H9 (cell line): ENCODE measurements around the gene AQP3. TPM values are rescaled to one million over a fixed set of nuclear protein-coding genes. Genes with fewer than 3 reads are reported as not detected.

Source experiments
- DNase-seq: peaks from one replicate; pipeline ENCODE4 v3.0.0-alpha.2; 2017
- H2AFZ ChIP-seq: one replicate; pipeline ENCODE4 v1.6.1; 2013; ENCODE audit warnings: mild to moderate bottlenecking, low read length, control low read depth, moderate library complexity
- H2AK5ac ChIP-seq: 2 replicates; pipeline ENCODE4 v1.6.1; 2013; ENCODE audit warnings: low read length, control low read depth, mixed read lengths; ENCODE audit not compliant: insufficient read length
- H2BK120ac ChIP-seq: one replicate; pipeline ENCODE4 v1.6.1; 2013; ENCODE audit warnings: low read depth, mild to moderate bottlenecking, low read length, control low read depth, inconsistent platforms; ENCODE audit not compliant: poor library complexity, severe bottlenecking
- H2BK12ac ChIP-seq: 2 replicates; pipeline ENCODE4 v1.6.1; 2013; ENCODE audit warnings: low read length, control low read depth, mixed read lengths, low read depth; ENCODE audit not compliant: insufficient read length
- H2BK15ac ChIP-seq: 2 replicates; pipeline ENCODE4 v1.6.1; 2013; ENCODE audit warnings: low read depth, low read length, control low read depth
- H2BK20ac ChIP-seq: one replicate; pipeline ENCODE4 v1.6.1; 2013; ENCODE audit warnings: low read depth, mild to moderate bottlenecking, low read length, control low read depth, inconsistent platforms; ENCODE audit not compliant: poor library complexity, severe bottlenecking
- H2BK5ac ChIP-seq: 2 replicates; pipeline ENCODE4 v1.6.1; 2013; ENCODE audit warnings: low read length, control low read depth, mixed read lengths; ENCODE audit not compliant: insufficient read length
- H3K14ac ChIP-seq: 2 replicates; pipeline ENCODE4 v1.6.1; 2013; ENCODE audit warnings: low read length, control low read depth; ENCODE audit not compliant: insufficient read depth
- H3K18ac ChIP-seq: 2 replicates; pipeline ENCODE4 v1.6.1; 2013; ENCODE audit warnings: low read depth, mild to moderate bottlenecking, mixed read lengths, low read length, control low read depth; ENCODE audit not compliant: insufficient read length
- H3K23ac ChIP-seq: 2 replicates; pipeline ENCODE4 v1.6.1; 2013; ENCODE audit warnings: low read length, control low read depth, mixed read lengths, low read depth; ENCODE audit not compliant: insufficient read length
- H3K23me2 ChIP-seq: 2 replicates; pipeline ENCODE4 v1.6.1; 2013; ENCODE audit warnings: low read depth, mild to moderate bottlenecking, mixed read lengths, low read length, control low read depth; ENCODE audit not compliant: insufficient read length, poor library complexity, severe bottlenecking
- H3K27ac ChIP-seq: 2 replicates; pipeline ENCODE4 v1.5.1; 2013; ENCODE audit warnings: low read length, control low read depth, mixed read lengths, low read depth; ENCODE audit not compliant: insufficient read length
- H3K27me3 ChIP-seq: 2 replicates; pipeline ENCODE4 v1.6.1; 2013; ENCODE audit warnings: low read length, control low read depth, inconsistent platforms; ENCODE audit not compliant: insufficient read depth
- H3K4ac ChIP-seq: 2 replicates; pipeline ENCODE4 v1.6.1; 2013; ENCODE audit warnings: low read depth, mild to moderate bottlenecking, control low read depth, inconsistent platforms, low read length, moderate library complexity
- H3K4me1 ChIP-seq: 2 replicates; pipeline ENCODE4 v1.6.1; 2013; ENCODE audit warnings: low read length, control low read depth, inconsistent platforms; ENCODE audit not compliant: insufficient read depth
- H3K4me2 ChIP-seq: 2 replicates; pipeline ENCODE4 v1.6.1; 2013; ENCODE audit warnings: low read length, control low read depth, mixed read lengths; ENCODE audit not compliant: insufficient read length, insufficient read depth
- H3K56ac ChIP-seq: 2 replicates; pipeline ENCODE4 v1.6.1; 2013; ENCODE audit warnings: low read depth, mild to moderate bottlenecking, mixed read lengths, low read length, control low read depth; ENCODE audit not compliant: insufficient read length
- H3K79me1 ChIP-seq: 2 replicates; pipeline ENCODE4 v1.6.1; 2013; ENCODE audit warnings: low read depth, mild to moderate bottlenecking, moderate library complexity, low read length, control low read depth, inconsistent platforms; ENCODE audit not compliant: insufficient read depth, poor library complexity, severe bottlenecking
- H3K79me2 ChIP-seq: 2 replicates; pipeline ENCODE4 v1.6.1; 2013; ENCODE audit warnings: low read length, control low read depth, inconsistent platforms; ENCODE audit not compliant: insufficient read depth
- H3K9ac ChIP-seq: 2 replicates; pipeline ENCODE4 v1.6.1; 2013; ENCODE audit warnings: low read length, control low read depth, mixed read lengths; ENCODE audit not compliant: insufficient read length; ENCODE audit errors: extremely low read depth
- H3K9me3 ChIP-seq: one replicate; pipeline ENCODE4 v1.6.1; 2013; ENCODE audit warnings: low read depth, low read length, inconsistent platforms; ENCODE audit not compliant: control insufficient read depth
- H3T11ph ChIP-seq: one replicate; pipeline ENCODE4 v1.6.1; 2013; ENCODE audit warnings: mild to moderate bottlenecking, low read length, control low read depth, inconsistent platforms
- H4K20me1 ChIP-seq: one replicate; pipeline ENCODE4 v1.6.1; 2013; ENCODE audit not compliant: control insufficient read depth, insufficient read length, insufficient read depth
- H4K5ac ChIP-seq: 2 replicates; pipeline ENCODE4 v1.6.1; 2013; ENCODE audit warnings: low read depth, mild to moderate bottlenecking, mixed read lengths, low read length, control low read depth; ENCODE audit not compliant: insufficient read length
- H4K8ac ChIP-seq: replicated peaks from 2 replicates; pipeline ENCODE4 v1.6.1; 2013; ENCODE audit warnings: low read length, control low read depth, mixed read lengths, low read depth; ENCODE audit not compliant: insufficient read length
- H4K91ac ChIP-seq: 2 replicates; pipeline ENCODE4 v1.6.1; 2013; ENCODE audit warnings: low read depth, mild to moderate bottlenecking, moderate library complexity, mixed read lengths, low read length, control low read depth; ENCODE audit not compliant: insufficient read length
- H3K27ac Mint-ChIP-seq, 3 experiments: 2 replicates in 2 of 3; 3 replicates in 1 of 3; pipeline ENCODE4 v1.8.0; 2020 to 2021; ENCODE audit warnings: mixed read lengths in 3 of 3, mild to moderate bottlenecking in 1 of 3, moderate library complexity in 1 of 3
- H3K27me3 Mint-ChIP-seq: 2 replicates; pipeline ENCODE4 v1.8.0; 2021; ENCODE audit warnings: low read depth, mild to moderate bottlenecking, moderate library complexity, mixed read lengths
- H3K36me3 Mint-ChIP-seq, 3 experiments: 2 replicates in 2 of 3; 3 replicates in 1 of 3; pipeline ENCODE4 v1.8.0; 2020 to 2021; ENCODE audit warnings: low read depth in 3 of 3, mixed read lengths in 3 of 3; ENCODE audit not compliant: insufficient read depth in 1 of 3
- H3K4me1 Mint-ChIP-seq, 2 experiments: 2 replicates each; pipeline ENCODE4 v1.8.0; 2020; ENCODE audit warnings: mixed read lengths in 2 of 2
- H3K4me3 Mint-ChIP-seq, 2 experiments: 2 replicates in 1 of 2; 3 replicates in 1 of 2; pipeline ENCODE4 v1.8.0; 2020 to 2021; ENCODE audit warnings: mild to moderate bottlenecking in 2 of 2, mixed read lengths in 2 of 2, moderate library complexity in 1 of 2
- H3K9me3 Mint-ChIP-seq, 2 experiments: 2 replicates in 1 of 2; 3 replicates in 1 of 2; pipeline ENCODE4 v1.8.0; 2020; ENCODE audit warnings: mild to moderate bottlenecking in 2 of 2, mixed read lengths in 2 of 2, moderate library complexity in 1 of 2
- CTCF ChIP-seq: fragments of 200-600 bp; sonication (generic); conservative IDR thresholded peaks from 3 replicates; pipeline ENCODE4 v1.8.0; 2021; ENCODE audit warnings: antibody characterized with exemption, mild to moderate bottlenecking
- WGBS: extraction: QIAGEN DNeasy Blood & Tissue Kit; methylation state at CpG from one replicate; pipeline ENCODE4 v1.1.7; 2013; ENCODE audit warnings: missing lambda C conversion rate, low lambda C conversion rate, mixed read lengths; ENCODE audit not compliant: insufficient read length; ENCODE audit errors: extremely low coverage; 5-methylcytosine and 5-hydroxymethylcytosine counted together
- total RNA-seq: library from RNA; stranded (reverse); gene quantifications from 2 replicates; pipeline ENCODE4 v1.2.1, GENCODE V29; 2021

AQP3 gene
- total RNA-seq, 1 experiment from 2014 or later, result 1.6 TPM

DNA sequence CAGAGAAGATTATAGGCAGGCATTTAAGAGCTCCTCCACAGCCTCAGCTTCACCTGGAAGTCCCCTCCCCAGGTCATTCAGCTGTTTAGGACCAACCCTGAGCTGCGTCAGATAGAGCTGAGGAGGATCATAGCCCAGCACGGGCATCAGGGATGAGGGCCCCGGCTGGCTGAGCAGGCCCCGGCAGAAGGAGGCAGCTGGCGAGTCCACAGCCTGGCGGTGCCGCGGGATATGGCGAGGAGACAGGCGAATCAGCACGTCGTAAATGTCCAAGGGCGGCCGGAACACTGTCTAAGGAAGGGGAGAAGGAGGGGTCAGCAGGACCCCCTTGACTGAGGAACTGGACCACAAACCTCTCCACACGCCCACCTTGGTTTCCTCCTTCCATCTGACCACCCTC is 15.8 kb upstream of the AQP3 start:
- Histone ChIP-seq H3K9ac (no peak overlapping the region), H3K4me1 (no peaks in the 10 kb centered on the region), H2BK5ac (no peak overlapping the region), H3K4me2 (no peak overlapping the region), H4K8ac (no peak overlapping the region), H3K56ac (no peak overlapping the region), H2AK5ac (no peak overlapping the region), H2BK15ac (no peak overlapping the region), H3K27me3 (no peaks in the 10 kb centered on the region), H3K23me2 (no peaks in the 10 kb centered on the region), H2BK120ac (no peak overlapping the region), H3K79me2 (no peaks in the 10 kb centered on the region; the same call in 1 of the 2 replicates), H3K4ac (no peak overlapping the region), H3K14ac (no peak overlapping the region), H3K18ac (no peak overlapping the region), H2BK20ac (no peak overlapping the region), H3K79me1 (no peaks in the 10 kb centered on the region), H2AFZ (no peak overlapping the region), H4K20me1 (no peaks in the 10 kb centered on the region), H3K27ac (no peak overlapping the region), H2BK12ac (no peak overlapping the region), H3K9me3 (no peaks in the 10 kb centered on the region), H4K5ac (no peak overlapping the region), H3K23ac (no peak overlapping the region), H4K91ac (no peak overlapping the region), H3T11ph (no peak overlapping the region)
- Mint-ChIP-seq H3K9me3 (no peaks in the 10 kb centered on the region), H3K36me3 (peaks cover 37 to 75% (median 61%) of the 10 kb centered on the region in 3 experiments; a peak in 6 of 7 replicates), H3K27me3 (no peaks in the 10 kb centered on the region), H3K27ac (no peak overlapping the region), H3K4me1 (peaks cover 0 to 4% of the 10 kb centered on the region in 2 experiments; a peak in 1 of 4 replicates), H3K4me3 (no peak overlapping the region)
- no CpG with 5 or more reads among the region's 15 CpGs for WGBS
- DNase-seq, result no peak
- TF ChIP-seq CTCF, result no peak
